GM21515 (cell line): ENCODE measurements around the gene OR10A3.

Experiments used
- ATAC-seq: cut with Tn5 transposase; IDR thresholded peaks from one replicate; pipeline ENCODE4 v1.9.1; 2021; ENCODE audit not compliant: unreplicated experiment

Gene OR10A3

DNA sequence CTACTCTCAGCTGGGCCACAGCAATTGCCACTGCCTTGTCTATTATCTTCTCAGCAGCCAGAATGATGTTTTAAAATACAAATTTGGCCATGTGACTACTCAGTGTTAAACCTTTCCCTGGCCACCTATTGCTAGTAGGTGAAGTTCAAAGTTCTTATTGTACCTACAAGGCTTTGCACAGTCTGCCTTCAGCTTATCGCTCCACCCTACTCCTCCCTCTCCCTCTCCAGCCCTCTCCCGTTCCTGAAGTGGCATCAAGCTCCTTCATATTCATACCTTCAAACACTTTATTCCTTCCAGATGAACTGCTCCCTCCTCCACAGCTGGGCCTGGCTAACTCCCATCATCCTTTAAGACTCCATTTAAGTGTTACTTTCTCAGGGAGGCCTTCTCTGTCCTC lies 47.7 kb downstream of the OR10A3 start:
- no peak for ATAC-seq

GRCh38 chr11:7892840-7893254 lies 48.7 kb downstream of the OR10A3 start:
- peak; percentile 61 for ATAC-seq

DNA sequence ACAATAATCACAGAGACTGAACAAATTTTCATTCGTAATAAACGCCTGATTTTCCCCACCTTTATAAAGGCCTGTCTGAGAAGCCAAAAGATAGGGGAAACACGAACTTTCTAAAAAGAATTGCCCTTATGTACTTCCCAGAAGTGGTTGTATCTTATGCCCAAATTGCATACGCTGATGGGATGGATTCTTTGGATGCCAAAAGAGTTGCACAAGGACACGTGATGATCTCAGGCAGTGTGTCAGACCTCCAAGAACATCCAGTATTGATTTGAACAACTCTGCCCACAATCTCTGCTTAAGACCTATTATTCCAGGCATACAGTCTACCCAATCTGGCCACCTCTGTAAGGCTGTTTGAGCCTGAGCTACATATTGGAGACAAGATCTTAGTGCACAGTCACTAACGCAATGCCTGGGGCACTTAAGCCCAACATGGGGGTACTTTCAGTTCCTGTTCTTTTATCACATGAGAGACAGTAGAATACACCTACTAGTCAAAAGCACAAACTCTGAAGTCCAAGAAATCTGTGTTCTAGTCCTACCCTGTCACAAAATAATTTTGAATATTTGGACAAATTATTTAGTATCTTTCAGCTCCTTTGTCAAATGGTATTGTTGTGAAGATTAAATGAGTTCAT lies 49.3 kb downstream of the OR10A3 start:
- ATAC-seq, result peak; percentile 54

DNA sequence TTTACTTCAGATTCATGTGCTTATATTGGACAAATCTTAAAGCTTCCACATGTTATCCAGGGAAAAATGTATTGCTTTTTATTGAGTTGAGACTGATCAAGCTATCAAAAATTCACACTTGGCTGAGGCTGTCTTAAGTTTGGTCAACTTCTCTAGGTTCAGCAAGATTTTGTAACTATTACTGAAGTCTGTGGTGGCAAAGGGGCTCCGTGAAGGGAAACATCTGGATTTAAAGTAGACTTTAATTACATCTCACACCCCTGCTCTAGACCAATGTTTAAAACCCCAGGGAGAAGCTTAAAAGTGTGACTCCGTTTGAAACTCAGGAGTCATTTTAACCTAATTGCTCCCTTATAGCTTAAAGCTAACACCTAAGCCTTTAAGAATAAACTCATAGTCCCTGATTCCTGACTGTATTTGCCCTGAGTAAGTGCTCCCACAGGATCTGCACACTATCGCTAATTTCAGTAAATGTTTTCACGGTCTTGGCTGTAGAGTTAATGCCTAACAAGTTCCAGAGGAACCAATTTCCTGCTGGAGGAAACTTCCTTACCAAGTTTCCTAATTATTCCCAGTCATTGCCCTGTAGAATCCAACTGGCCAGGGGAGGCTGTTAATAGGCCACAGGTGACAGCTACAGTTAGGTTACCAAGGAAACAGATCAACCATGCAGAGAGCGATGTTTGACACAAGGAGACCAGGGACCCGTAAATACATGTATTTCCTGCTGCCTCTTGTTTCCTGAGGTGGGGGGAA lies 50.9 kb downstream of the OR10A3 start:
- ATAC-seq, result peak; percentile 49

DNA sequence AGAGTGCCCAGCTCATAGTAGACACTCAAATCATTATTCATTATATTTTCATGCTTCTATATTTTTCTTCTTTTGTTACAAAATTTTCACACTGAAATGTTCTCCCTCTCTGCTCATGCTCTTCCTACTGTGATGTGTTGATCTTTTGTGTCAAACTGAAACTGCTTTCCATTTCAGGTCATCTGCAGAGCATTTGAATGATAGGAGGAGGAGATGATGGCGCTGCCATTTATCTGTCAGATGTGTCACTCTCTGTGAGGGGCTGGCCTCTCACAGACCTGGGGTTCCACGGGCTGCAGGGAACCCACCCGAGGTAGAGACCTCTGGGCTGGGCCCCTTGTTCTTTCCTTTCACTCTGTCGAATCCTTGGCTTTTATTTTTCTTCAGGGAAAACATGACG lies 51.5 kb downstream of the OR10A3 start:
- ATAC-seq, result no peak
